HG03108 (cell line): Measurements from ENCODE around the gene KIAA1755.
"Not testable (repeated sequence)": the region's sequence is repeated elsewhere in the genome, so short reads cannot be mapped to it uniquely, and the experiment has no call there.

Experiments used
- ATAC-seq: cut with Tn5 transposase; IDR thresholded peaks from one replicate; pipeline ENCODE4 v1.9.1; 2021; ENCODE audit warnings: moderate library complexity; ENCODE audit not compliant: unreplicated experiment

KIAA1755 gene

GRCh38 chr20:38267296-38267695 lies 6.8 kb upstream of the KIAA1755 start:
- no peak for ATAC-seq

GRCh38 chr20:38266426-38266825 lies 5.9 kb upstream of the KIAA1755 start:
- no peak for ATAC-seq

GRCh38 chr20:38262931-38263330 lies 2.4 kb upstream of the KIAA1755 start:
- ATAC-seq: no peak

- ATAC-seq: no peak
These were observed 487 bp upstream of the KIAA1755 start for GRCh38 chr20:38261054-38261390.

GRCh38 chr20:38260025-38260377 lies 534 bp downstream of the KIAA1755 start:
- ATAC-seq: no peak

- no peak for ATAC-seq
These were observed 1.9 kb downstream of the KIAA1755 start for GRCh38 chr20:38258545-38259215.

- no peak for ATAC-seq
These were observed 3.6 kb downstream of the KIAA1755 start for GRCh38 chr20:38256966-38257365.

GRCh38 chr20:38256021-38256420 lies 4.5 kb downstream of the KIAA1755 start:
- no peak for ATAC-seq

GRCh38 chr20:38255393-38255792 lies 5.1 kb downstream of the KIAA1755 start:
- ATAC-seq: no peak

- not testable (repeated sequence) for ATAC-seq
These were observed 5.9 kb downstream of the KIAA1755 start for GRCh38 chr20:38254621-38255020.

GRCh38 chr20:38253571-38253970 lies 7.0 kb downstream of the KIAA1755 start:
- ATAC-seq: no peak

GRCh38 chr20:38252292-38253288 lies 7.9 kb downstream of the KIAA1755 start:
- ATAC-seq: no peak

GRCh38 chr20:38251441-38251840 lies 9.1 kb downstream of the KIAA1755 start:
- ATAC-seq: not testable (repeated sequence)

- no peak for ATAC-seq
These were observed 9.9 kb downstream of the KIAA1755 start for GRCh38 chr20:38250609-38251008.

- no peak for ATAC-seq
These were observed 10.8 kb downstream of the KIAA1755 start for GRCh38 chr20:38249536-38250310.

- ATAC-seq: no peak
These were observed 12.4 kb downstream of the KIAA1755 start for GRCh38 chr20:38248133-38248532.

- ATAC-seq: not testable (repeated sequence)
These were observed 12.8 kb downstream of the KIAA1755 start for GRCh38 chr20:38247725-38248124.

GRCh38 chr20:38247166-38247509 lies 13.4 kb downstream of the KIAA1755 start:
- no peak for ATAC-seq

GRCh38 chr20:38246357-38247165 lies 14.0 kb downstream of the KIAA1755 start:
- no peak for ATAC-seq

- ATAC-seq: no peak
These were observed 14.8 kb downstream of the KIAA1755 start for GRCh38 chr20:38245753-38246152.

- no peak for ATAC-seq
These were observed 16.9 kb downstream of the KIAA1755 start for GRCh38 chr20:38243709-38244020.
